HEK293 (cell line): Measurements from ENCODE around the gene KLHL29.

Experiments
- CTCF ChIA-PET: fragments of 350-600 bp; formaldehyde crosslinking; extraction: SDS; loops from one replicate; lab custom pipeline; 2021; ENCODE audit warnings: antibody characterized with exemption; lab: Yijun Ruan, JAX
- POLR2A ChIA-PET: fragments of 300-600 bp; formaldehyde crosslinking; extraction: SDS; loops from one replicate; lab custom pipeline; 2020; ENCODE audit warnings: antibody characterized with exemption, inconsistent platforms; lab: Yijun Ruan, JAX
- H3K27ac ChIP-seq: fragments of 200-500 bp; sonication (Bioruptor generic); 2 replicates; pipeline ENCODE4 v1.5.1; 2014; ENCODE audit warnings: low read depth, low read length, control low read depth, inconsistent platforms; ENCODE audit errors: extremely low read depth
- H3K36me3 ChIP-seq, 2 experiments: fragments of 200-500 bp in 1 of 2; sonication (Bioruptor generic) in 1 of 2; 1 replicate in 1 of 2; 2 replicates in 1 of 2; pipeline ENCODE4 v1.5.1; 2014 to 2017; ENCODE audit warnings: inconsistent platforms in 2 of 2, low read length in 2 of 2; ENCODE audit not compliant: control insufficient read depth in 2 of 2, insufficient read depth in 1 of 2
- H3K4me1 ChIP-seq: fragments of 200-500 bp; sonication (Bioruptor generic); 2 replicates; pipeline ENCODE4 v1.5.1; 2014; ENCODE audit warnings: mild to moderate bottlenecking, low read length, inconsistent platforms; ENCODE audit not compliant: control insufficient read depth, insufficient read depth
- H3K4me3 ChIP-seq: 2 replicates; pipeline ENCODE4 v1.5.1; 2011; ENCODE audit warnings: low read depth, mild to moderate bottlenecking, control low read depth, low read length, moderate library complexity
- H3K9me3 ChIP-seq: fragments of 200-500 bp; sonication (Bioruptor generic); 2 replicates; pipeline ENCODE4 v1.5.1; 2014; ENCODE audit warnings: low read depth, low read length, inconsistent platforms; ENCODE audit not compliant: control insufficient read depth, insufficient read depth
- FEZF1 ChIP-seq: fragments of 450-650 bp; formaldehyde crosslinking; IDR thresholded peaks from 2 replicates; pipeline ENCODE4 v1.5.1; 2016; ENCODE audit warnings: missing biosample characterization, missing genetic modification characterization
- GLIS1 ChIP-seq: fragments of 450-650 bp; formaldehyde crosslinking; IDR thresholded peaks from 2 replicates; pipeline ENCODE4 v1.5.1; 2016; ENCODE audit warnings: missing biosample characterization, missing genetic modification characterization
- MYNN ChIP-seq: fragments of 450-650 bp; formaldehyde crosslinking; IDR thresholded peaks from 2 replicates; pipeline ENCODE4 v1.5.1; 2016; ENCODE audit warnings: missing biosample characterization, missing genetic modification characterization, borderline replicate concordance
- RBAK ChIP-seq: fragments of 450-650 bp; formaldehyde crosslinking; IDR thresholded peaks from 2 replicates; pipeline ENCODE4 v1.5.1; 2016; ENCODE audit warnings: missing biosample characterization, missing genetic modification characterization
- ZIC2 ChIP-seq: fragments of 450-650 bp; formaldehyde crosslinking; IDR thresholded peaks from 2 replicates; pipeline ENCODE4 v1.5.1; 2016; ENCODE audit warnings: missing biosample characterization, missing genetic modification characterization
- ZNF132 ChIP-seq: fragments of 450-650 bp; formaldehyde crosslinking; IDR thresholded peaks from 2 replicates; pipeline ENCODE4 v1.5.1; 2017; ENCODE audit warnings: missing biosample characterization, missing genetic modification characterization, borderline replicate concordance
- ZNF174 ChIP-seq: fragments of 450-650 bp; formaldehyde crosslinking; IDR thresholded peaks from 2 replicates; pipeline ENCODE4 v1.5.0; 2017; ENCODE audit warnings: missing biosample characterization, mild to moderate bottlenecking, missing genetic modification characterization
- ZNF248 ChIP-seq: fragments of 450-650 bp; formaldehyde crosslinking; IDR thresholded peaks from 2 replicates; pipeline ENCODE4 v1.5.1; 2017; ENCODE audit warnings: missing biosample characterization, missing genetic modification characterization
- ZNF426 ChIP-seq: fragments of 450-650 bp; formaldehyde crosslinking; IDR thresholded peaks from 2 replicates; pipeline ENCODE4 v1.5.1; 2017; ENCODE audit warnings: missing biosample characterization, missing genetic modification characterization, mild to moderate bottlenecking, inconsistent platforms, moderate library complexity
- ZNF433 ChIP-seq: fragments of 450-650 bp; formaldehyde crosslinking; IDR thresholded peaks from 2 replicates; pipeline ENCODE4 v1.5.1; 2016; ENCODE audit warnings: missing biosample characterization, missing genetic modification characterization, low read depth
- ZNF555 ChIP-seq: fragments of 450-650 bp; formaldehyde crosslinking; conservative IDR thresholded peaks from 2 replicates; pipeline ENCODE4 v1.5.1; 2017; ENCODE audit warnings: missing biosample characterization, mild to moderate bottlenecking, missing genetic modification characterization, inconsistent platforms
- ZNF585B ChIP-seq: fragments of 450-650 bp; formaldehyde crosslinking; IDR thresholded peaks from 2 replicates; pipeline ENCODE4 v1.5.1; 2016; ENCODE audit warnings: missing biosample characterization, missing genetic modification characterization
- ZNF610 ChIP-seq: fragments of 450-650 bp; formaldehyde crosslinking; IDR thresholded peaks from 2 replicates; pipeline ENCODE4 v1.5.1; 2016; ENCODE audit warnings: missing biosample characterization, missing genetic modification characterization, borderline replicate concordance
- ZNF654 ChIP-seq: fragments of 450-650 bp; formaldehyde crosslinking; IDR thresholded peaks from 2 replicates; pipeline ENCODE4 v1.5.1; 2016; ENCODE audit warnings: low read depth, missing biosample characterization, missing genetic modification characterization
- ZNF670 ChIP-seq: fragments of 450-650 bp; formaldehyde crosslinking; IDR thresholded peaks from 2 replicates; pipeline ENCODE4 v1.5.1; 2016; ENCODE audit warnings: missing biosample characterization, missing genetic modification characterization, low read depth
- ZNF701 ChIP-seq: fragments of 450-650 bp; formaldehyde crosslinking; IDR thresholded peaks from 2 replicates; pipeline ENCODE4 v1.5.1; 2016; ENCODE audit warnings: missing biosample characterization, missing genetic modification characterization
- ZNF707 ChIP-seq: fragments of 450-650 bp; formaldehyde crosslinking; IDR thresholded peaks from 2 replicates; pipeline ENCODE4 v1.5.1; 2016; ENCODE audit warnings: missing biosample characterization, missing genetic modification characterization
- TF ChIP-seq, protein P1 (sequence below): fragments of 450-650 bp; formaldehyde crosslinking; IDR thresholded peaks from 2 replicates; pipeline ENCODE4 v1.5.1; 2016; ENCODE audit warnings: missing biosample characterization, missing genetic modification characterization
- TF ChIP-seq, protein P2 (sequence below): IDR thresholded peaks from 2 replicates; pipeline ENCODE4 v1.6.1; 2011; ENCODE audit warnings: mild to moderate bottlenecking, low read depth, low read length, borderline replicate concordance
- TF ChIP-seq, protein P3 (sequence below): fragments of 450-650 bp; formaldehyde crosslinking; IDR thresholded peaks from 2 replicates; pipeline ENCODE4 v1.5.1; 2017; ENCODE audit warnings: missing biosample characterization, missing genetic modification characterization
- TF ChIP-seq, protein P4 (sequence below): fragments of 450-650 bp; formaldehyde crosslinking; IDR thresholded peaks from 2 replicates; pipeline ENCODE4 v1.5.1; 2016; ENCODE audit warnings: missing biosample characterization, missing genetic modification characterization, borderline replicate concordance
- TF ChIP-seq, protein P5 (sequence below): fragments of 450-650 bp; formaldehyde crosslinking; IDR thresholded peaks from 2 replicates; pipeline ENCODE4 v1.5.1; 2016; ENCODE audit warnings: missing biosample characterization, missing genetic modification characterization

KLHL29 gene

DNA sequence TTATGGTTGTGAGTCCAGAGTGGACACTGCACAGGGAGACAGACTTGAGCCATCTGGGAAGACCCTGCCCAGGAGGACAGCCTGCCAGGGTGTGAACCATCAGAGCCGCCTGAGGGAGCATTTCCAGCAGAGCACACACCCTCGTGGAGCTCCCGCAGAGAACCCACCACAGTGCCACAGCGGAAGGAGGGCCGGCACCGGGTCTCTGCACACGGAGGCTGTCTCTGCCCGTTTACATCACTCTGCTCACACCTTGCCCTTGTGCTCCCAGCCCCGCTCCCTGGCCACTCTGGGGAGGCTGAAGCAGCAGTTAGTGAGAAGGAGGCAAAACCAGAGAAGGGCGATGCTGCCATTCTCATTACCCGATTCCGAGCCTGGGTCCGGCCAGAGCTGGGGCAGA lies 161.9 kb downstream of the KLHL29 start:
- H3K4me1 ChIP-seq, result peaks cover 14% of the 10 kb centered on the region
- no peak overlapping the region for H3K4me3 ChIP-seq
- H3K9me3 ChIP-seq, result no peaks in the 10 kb centered on the region
- CTCF ChIA-PET, result no interaction called here
- POLR2A ChIA-PET, result no interaction called here
- TF ChIP-seq ZIC2 (tag by site-specific recombination) (peak; percentile 52), ZNF248 (tag by site-specific recombination) (no peak)
- H3K27ac ChIP-seq, result no peak overlapping the region
- H3K36me3 ChIP-seq, result no peaks in the 10 kb centered on the region

DNA sequence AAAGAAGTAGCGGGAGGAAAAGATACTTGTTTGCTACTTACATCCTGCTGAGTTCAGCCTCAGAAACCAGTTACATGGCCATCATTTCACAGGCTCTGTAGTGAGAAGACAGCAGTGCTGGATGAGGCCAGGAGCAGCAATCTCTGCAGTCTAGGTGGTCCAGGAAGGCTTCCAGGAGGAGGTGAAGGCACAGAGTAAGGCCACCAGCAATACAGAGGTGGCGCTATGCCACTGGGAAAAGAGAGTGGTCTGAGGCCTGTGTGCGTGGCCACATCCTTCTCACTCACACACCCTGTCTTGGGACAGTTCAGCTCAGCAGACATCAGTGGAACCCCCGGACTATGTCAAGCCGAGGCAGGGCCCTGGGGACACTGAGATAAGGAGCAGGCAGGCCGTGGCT lies 162.7 kb downstream of the KLHL29 start:
- TF ChIP-seq ZNF426 (no peak), ZNF132 (tag by site-specific recombination) (no peak), MYNN (no peak), ZNF174 (tag by site-specific recombination) (no peak)
- Histone ChIP-seq H3K9me3 (no peaks in the 10 kb centered on the region), H3K36me3 (no peaks in the 10 kb centered on the region), H3K4me3 (no peak overlapping the region), H3K27ac (no peak overlapping the region), H3K4me1 (peaks cover 13% of the 10 kb centered on the region)
- ChIA-PET POLR2A (no interaction called here), CTCF (no interaction called here)

DNA sequence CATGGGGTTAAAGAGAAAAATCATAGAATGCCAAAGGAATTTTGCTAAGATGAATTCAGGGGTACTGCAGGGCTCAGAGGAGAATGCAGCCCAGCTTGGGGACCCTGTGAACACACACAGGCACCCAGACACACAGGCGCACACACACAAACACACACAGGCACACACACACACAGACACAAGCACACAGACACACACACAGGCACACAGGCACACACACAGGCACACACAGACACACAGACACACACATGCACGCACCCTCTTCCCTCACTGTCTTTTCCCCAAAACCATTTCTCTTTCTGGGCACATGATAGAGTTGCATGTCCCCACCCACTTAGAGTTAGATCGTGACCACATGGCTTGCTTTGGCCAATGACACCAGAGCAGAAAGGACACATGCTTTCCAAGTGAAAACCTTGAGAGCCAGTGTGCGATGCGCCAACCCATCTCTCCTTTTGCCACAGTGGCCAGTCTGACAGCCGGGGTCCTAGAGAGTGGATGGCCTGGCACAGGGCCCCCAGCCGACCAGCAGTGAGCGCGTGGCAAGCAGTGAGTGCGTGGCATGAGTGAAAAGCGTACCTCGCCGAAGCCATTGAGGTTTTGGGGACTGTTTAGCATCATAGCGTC lies 163.3 kb downstream of the KLHL29 start:
- CTCF ChIA-PET, result no interaction called here
- H3K36me3 ChIP-seq, result no peaks in the 10 kb centered on the region
- H3K4me3 ChIP-seq, result no peak overlapping the region
- TF ChIP-seq, protein P1, sequence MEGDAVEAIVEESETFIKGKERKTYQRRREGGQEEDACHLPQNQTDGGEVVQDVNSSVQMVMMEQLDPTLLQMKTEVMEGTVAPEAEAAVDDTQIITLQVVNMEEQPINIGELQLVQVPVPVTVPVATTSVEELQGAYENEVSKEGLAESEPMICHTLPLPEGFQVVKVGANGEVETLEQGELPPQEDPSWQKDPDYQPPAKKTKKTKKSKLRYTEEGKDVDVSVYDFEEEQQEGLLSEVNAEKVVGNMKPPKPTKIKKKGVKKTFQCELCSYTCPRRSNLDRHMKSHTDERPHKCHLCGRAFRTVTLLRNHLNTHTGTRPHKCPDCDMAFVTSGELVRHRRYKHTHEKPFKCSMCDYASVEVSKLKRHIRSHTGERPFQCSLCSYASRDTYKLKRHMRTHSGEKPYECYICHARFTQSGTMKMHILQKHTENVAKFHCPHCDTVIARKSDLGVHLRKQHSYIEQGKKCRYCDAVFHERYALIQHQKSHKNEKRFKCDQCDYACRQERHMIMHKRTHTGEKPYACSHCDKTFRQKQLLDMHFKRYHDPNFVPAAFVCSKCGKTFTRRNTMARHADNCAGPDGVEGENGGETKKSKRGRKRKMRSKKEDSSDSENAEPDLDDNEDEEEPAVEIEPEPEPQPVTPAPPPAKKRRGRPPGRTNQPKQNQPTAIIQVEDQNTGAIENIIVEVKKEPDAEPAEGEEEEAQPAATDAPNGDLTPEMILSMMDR, result no peak
- TF ChIP-seq, protein P2, sequence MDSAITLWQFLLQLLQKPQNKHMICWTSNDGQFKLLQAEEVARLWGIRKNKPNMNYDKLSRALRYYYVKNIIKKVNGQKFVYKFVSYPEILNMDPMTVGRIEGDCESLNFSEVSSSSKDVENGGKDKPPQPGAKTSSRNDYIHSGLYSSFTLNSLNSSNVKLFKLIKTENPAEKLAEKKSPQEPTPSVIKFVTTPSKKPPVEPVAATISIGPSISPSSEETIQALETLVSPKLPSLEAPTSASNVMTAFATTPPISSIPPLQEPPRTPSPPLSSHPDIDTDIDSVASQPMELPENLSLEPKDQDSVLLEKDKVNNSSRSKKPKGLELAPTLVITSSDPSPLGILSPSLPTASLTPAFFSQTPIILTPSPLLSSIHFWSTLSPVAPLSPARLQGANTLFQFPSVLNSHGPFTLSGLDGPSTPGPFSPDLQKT, result no peak
- TF ChIP-seq, protein P3, sequence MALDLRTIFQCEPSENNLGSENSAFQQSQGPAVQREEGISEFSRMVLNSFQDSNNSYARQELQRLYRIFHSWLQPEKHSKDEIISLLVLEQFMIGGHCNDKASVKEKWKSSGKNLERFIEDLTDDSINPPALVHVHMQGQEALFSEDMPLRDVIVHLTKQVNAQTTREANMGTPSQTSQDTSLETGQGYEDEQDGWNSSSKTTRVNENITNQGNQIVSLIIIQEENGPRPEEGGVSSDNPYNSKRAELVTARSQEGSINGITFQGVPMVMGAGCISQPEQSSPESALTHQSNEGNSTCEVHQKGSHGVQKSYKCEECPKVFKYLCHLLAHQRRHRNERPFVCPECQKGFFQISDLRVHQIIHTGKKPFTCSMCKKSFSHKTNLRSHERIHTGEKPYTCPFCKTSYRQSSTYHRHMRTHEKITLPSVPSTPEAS (tag by site-specific recombination), result peak; percentile 97
- TF ChIP-seq, all 188 proteins: peak for 1
- H3K4me1 ChIP-seq, result peaks cover 13% of the 10 kb centered on the region
- H3K27ac ChIP-seq, result peak overlapping the region; percentile 33; the same call in 1 of the 2 replicates
- POLR2A ChIA-PET, result no interaction called here
- no peaks in the 10 kb centered on the region for H3K9me3 ChIP-seq

DNA sequence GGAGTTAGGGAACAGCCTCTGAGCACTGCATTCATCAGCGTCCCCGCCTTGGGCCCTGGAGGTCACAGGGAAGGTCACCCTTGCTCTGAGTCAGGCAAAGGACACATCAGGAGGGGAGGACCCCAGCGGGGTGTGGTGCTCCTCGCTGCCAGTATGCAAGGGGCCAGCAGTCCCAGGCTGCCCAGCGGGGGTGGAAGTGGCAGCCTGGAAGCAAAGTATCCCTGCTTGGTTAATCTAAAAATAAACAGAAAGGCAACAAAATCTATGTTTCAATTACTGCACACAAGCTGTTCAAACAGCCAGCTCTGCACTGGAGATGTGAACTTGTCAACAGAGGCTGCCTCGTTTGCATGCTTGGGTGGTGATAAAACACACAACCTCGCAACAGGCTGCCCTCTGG lies 164.1 kb downstream of the KLHL29 start:
- Histone ChIP-seq H3K36me3 (no peaks in the 10 kb centered on the region), H3K27ac (peak overlapping the region; percentile 33; the same call in 1 of the 2 replicates), H3K4me3 (no peak overlapping the region), H3K9me3 (no peaks in the 10 kb centered on the region), H3K4me1 (peaks cover 13% of the 10 kb centered on the region)
- POLR2A ChIA-PET, result no interaction called here
- CTCF ChIA-PET, result interaction anchor here (0.6 kb wide), 1 partner anchor 252 kb away, joined by 3 read pairs; no protein-coding TSS in a partner anchor
- TF ChIP-seq ZNF707 (tag by site-specific recombination), result no peak
- no peak for TF ChIP-seq ZNF701 (tag by site-specific recombination)
- no peak for TF ChIP-seq ZNF585B (tag by site-specific recombination)
- TF ChIP-seq RBAK (tag by site-specific recombination), result no peak
- no peak for TF ChIP-seq ZNF654 (tag by site-specific recombination)
- no peak for TF ChIP-seq ZNF670 (tag by site-specific recombination)
- TF ChIP-seq, protein P4, sequence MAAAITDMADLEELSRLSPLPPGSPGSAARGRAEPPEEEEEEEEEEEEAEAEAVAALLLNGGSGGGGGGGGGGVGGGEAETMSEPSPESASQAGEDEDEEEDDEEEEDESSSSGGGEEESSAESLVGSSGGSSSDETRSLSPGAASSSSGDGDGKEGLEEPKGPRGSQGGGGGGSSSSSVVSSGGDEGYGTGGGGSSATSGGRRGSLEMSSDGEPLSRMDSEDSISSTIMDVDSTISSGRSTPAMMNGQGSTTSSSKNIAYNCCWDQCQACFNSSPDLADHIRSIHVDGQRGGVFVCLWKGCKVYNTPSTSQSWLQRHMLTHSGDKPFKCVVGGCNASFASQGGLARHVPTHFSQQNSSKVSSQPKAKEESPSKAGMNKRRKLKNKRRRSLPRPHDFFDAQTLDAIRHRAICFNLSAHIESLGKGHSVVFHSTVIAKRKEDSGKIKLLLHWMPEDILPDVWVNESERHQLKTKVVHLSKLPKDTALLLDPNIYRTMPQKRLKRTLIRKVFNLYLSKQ (tag by site-specific recombination), result no peak
- TF ChIP-seq ZNF555, result no peak
- TF ChIP-seq, protein P5, sequence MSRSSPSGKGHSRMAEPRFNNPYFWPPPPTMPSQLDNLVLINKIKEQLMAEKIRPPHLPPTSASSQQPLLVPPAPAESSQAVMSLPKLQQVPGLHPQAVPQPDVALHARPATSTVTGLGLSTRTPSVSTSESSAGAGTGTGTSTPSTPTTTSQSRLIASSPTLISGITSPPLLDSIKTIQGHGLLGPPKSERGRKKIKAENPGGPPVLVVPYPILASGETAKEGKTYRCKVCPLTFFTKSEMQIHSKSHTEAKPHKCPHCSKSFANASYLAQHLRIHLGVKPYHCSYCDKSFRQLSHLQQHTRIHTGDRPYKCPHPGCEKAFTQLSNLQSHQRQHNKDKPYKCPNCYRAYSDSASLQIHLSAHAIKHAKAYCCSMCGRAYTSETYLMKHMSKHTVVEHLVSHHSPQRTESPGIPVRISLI, result no peak
- TF ChIP-seq GLIS1 (tag by site-specific recombination), result peak; percentile 90
- no peak for TF ChIP-seq ZNF433
- no peak for TF ChIP-seq ZNF610 (tag by site-specific recombination)
- peak; percentile 71 for TF ChIP-seq FEZF1 (tag by site-specific recombination)
